Liver (tissue), 9 donors: ENCODE measurements around the gene LRP1-AS. TPM values are rescaled to one million over a fixed set of nuclear protein-coding genes. Genes with fewer than 3 reads are reported as not detected.

ENCODE experiments used
- DNase-seq: peaks from one replicate; pipeline ENCODE4 v3.0.0-alpha.2; 2017; ENCODE audit warnings: low spot score
- H3K27ac ChIP-seq, 2 donors: one replicate each; pipeline ENCODE4 v1.7.0; 2013; ENCODE audit warnings: inconsistent platforms in 2 of 2, low read length in 2 of 2, control low read depth in 1 of 2, low read depth in 1 of 2, mild to moderate bottlenecking in 1 of 2
- H3K27me3 ChIP-seq, 4 donors: one replicate each; pipeline versions ENCODE4 v1.6.1 to v1.7.0; 2013; ENCODE audit warnings: low read length in 3 of 4, inconsistent platforms in 1 of 4, mild to moderate bottlenecking in 1 of 4, moderate library complexity in 1 of 4; ENCODE audit not compliant: control insufficient read depth in 4 of 4, insufficient read depth in 4 of 4
- H3K36me3 ChIP-seq, 4 donors: one replicate each; pipeline versions ENCODE4 v1.6.1 to v1.7.0; 2013; ENCODE audit warnings: low read length in 3 of 4, mild to moderate bottlenecking in 3 of 4, low read depth in 1 of 4, moderate library complexity in 1 of 4; ENCODE audit not compliant: control insufficient read depth in 4 of 4, insufficient read depth in 3 of 4
- H3K4me1 ChIP-seq, 4 donors: one replicate each; pipeline versions ENCODE4 v1.6.1 to v1.7.0; 2013; ENCODE audit warnings: low read length in 3 of 4, mild to moderate bottlenecking in 3 of 4, moderate library complexity in 1 of 4; ENCODE audit not compliant: control insufficient read depth in 4 of 4, insufficient read depth in 4 of 4
- H3K4me3 ChIP-seq, 3 donors: one replicate each; pipeline versions ENCODE4 v1.6.1 to v1.7.0; 2013; ENCODE audit warnings: low read length in 3 of 3, control low read depth in 1 of 3, low read depth in 1 of 3, mild to moderate bottlenecking in 1 of 3
- H3K9ac ChIP-seq, 2 donors: one replicate each; pipeline ENCODE4 v1.7.0; 2013; ENCODE audit warnings: low read length in 2 of 2, mild to moderate bottlenecking in 2 of 2, moderate library complexity in 2 of 2, control low read depth in 1 of 2, low read depth in 1 of 2
- H3K9me3 ChIP-seq, 4 donors: one replicate each; pipeline versions ENCODE4 v1.6.1 to v1.7.0; 2013; ENCODE audit warnings: low read length in 3 of 4; ENCODE audit not compliant: control insufficient read depth in 4 of 4
- EGR1 ChIP-seq, 2 donors: IDR thresholded peaks; 2 replicates each; pipeline ENCODE4 v1.6.1; 2016 to 2018; ENCODE audit warnings: antibody characterized with exemption in 2 of 2, low read depth in 2 of 2
- FOXA1 ChIP-seq: IDR thresholded peaks from 2 replicates; pipeline ENCODE4 v1.6.1; 2016; ENCODE audit warnings: antibody characterized with exemption
- FOXA2 ChIP-seq: IDR thresholded peaks from 2 replicates; pipeline ENCODE4 v1.6.1; 2016; ENCODE audit warnings: antibody characterized with exemption
- GABPA ChIP-seq, 2 donors: IDR thresholded peaks in 1 of 2; conservative IDR thresholded peaks in 1 of 2; 2 replicates each; pipeline ENCODE4 v1.6.1; 2016; ENCODE audit warnings: antibody characterized with exemption in 2 of 2, mild to moderate bottlenecking in 1 of 2, moderate library complexity in 1 of 2
- HNF4A ChIP-seq, 2 donors: conservative IDR thresholded peaks; 2 replicates each; pipeline ENCODE4 v1.6.1; 2016; ENCODE audit warnings: antibody characterized with exemption in 2 of 2, mild to moderate bottlenecking in 2 of 2
- HNF4G ChIP-seq: IDR thresholded peaks from 2 replicates; pipeline ENCODE4 v1.6.1; 2016; ENCODE audit warnings: antibody characterized with exemption
- NR2F2 ChIP-seq: IDR thresholded peaks from 2 replicates; pipeline ENCODE4 v1.6.1; 2016; ENCODE audit warnings: antibody characterized with exemption
- RAD21 ChIP-seq, 2 donors: IDR thresholded peaks; 2 replicates each; pipeline ENCODE4 v1.6.1; 2016; ENCODE audit warnings: antibody characterized with exemption in 2 of 2, mild to moderate bottlenecking in 2 of 2
- RXRA ChIP-seq, 2 donors: IDR thresholded peaks; 2 replicates each; pipeline ENCODE4 v1.6.1; 2017 to 2018; ENCODE audit warnings: antibody characterized with exemption in 2 of 2, mild to moderate bottlenecking in 1 of 2
- SP1 ChIP-seq: IDR thresholded peaks from 2 replicates; pipeline ENCODE4 v1.6.1; 2018; ENCODE audit warnings: antibody characterized with exemption, mild to moderate bottlenecking
- TAF1 ChIP-seq: conservative IDR thresholded peaks from 2 replicates; pipeline ENCODE4 v1.6.1; 2016; ENCODE audit warnings: antibody characterized with exemption, mild to moderate bottlenecking
- YY1 ChIP-seq: IDR thresholded peaks from 2 replicates; pipeline ENCODE4 v1.6.1; 2016; ENCODE audit warnings: antibody characterized with exemption, mild to moderate bottlenecking
- WGBS: extraction: QIAGEN DNeasy Blood & Tissue Kit; methylation state at CpG from one replicate; pipeline ENCODE4 v1.1.7; 2013; 5-methylcytosine and 5-hydroxymethylcytosine counted together
- polyA plus RNA-seq, 2 donors: library from polyadenylated mRNA; stranded (reverse) in 1 of 2; unstranded in 1 of 2; fragments of 200-250 nt in 1 of 2; fragments of >200 nt in 1 of 2; fragmentation: Nextera tagmentation in 1 of 2; extraction: Ambion mirVana in 1 of 2; gene quantifications; one replicate each; pipeline versions ENCODE4 v1.2.1 to v1.2.3, GENCODE V29; 2013 to 2015
- total RNA-seq, 2 donors: library from RNA; depleted of rRNA; stranded (reverse); fragments of >200 nt; gene quantifications; one replicate each; pipeline ENCODE4 v1.2.3, GENCODE V29; 2014
- TF ChIP-seq, protein P1 (sequence below): IDR thresholded peaks from 2 replicates; pipeline ENCODE4 v1.6.1; 2016; ENCODE audit warnings: antibody characterized with exemption
- TF ChIP-seq, protein P2 (sequence below): IDR thresholded peaks from 2 replicates; pipeline ENCODE4 v1.6.1; 2016; ENCODE audit warnings: antibody characterized with exemption, mild to moderate bottlenecking
- donor health status: healthy.
- donor health status: healthy.
- donor health status: healthy.
- donor health status: healthy.
- donor health status: healthy.

LRP1-AS gene
- total and polyA plus RNA-seq, 4 donors = not detected

DNA sequence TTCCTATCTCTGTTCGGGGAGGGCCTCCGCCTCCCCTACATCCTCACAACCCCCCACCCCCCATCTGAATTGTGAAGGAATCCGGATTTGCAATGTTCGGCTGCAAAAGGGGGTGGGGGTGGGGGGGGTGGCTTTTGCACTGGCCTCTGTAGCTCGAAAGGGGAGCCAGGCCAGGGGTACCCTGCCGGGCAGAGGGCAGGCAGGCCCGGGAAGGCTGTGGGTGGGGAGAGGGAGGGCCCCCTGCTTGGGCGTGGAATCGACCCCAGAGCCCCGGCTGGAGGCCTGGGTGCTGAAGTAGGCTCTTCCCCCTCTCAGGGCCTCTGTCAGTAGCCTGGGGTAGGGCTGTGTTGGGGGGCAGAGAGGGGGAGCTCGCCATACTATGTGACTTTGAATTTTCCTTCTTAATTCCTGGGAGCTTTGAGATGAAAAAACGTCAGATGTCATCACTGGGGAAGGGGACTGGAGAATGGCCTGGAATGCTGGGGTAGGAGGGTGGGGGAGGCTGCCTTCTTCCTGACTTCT, 18.0 kb downstream of the LRP1-AS start:
- 7% methylated on average over 12 of the region's 12 CpGs for WGBS
- H3K9me3 ChIP-seq = no peaks in the 10 kb centered on the region
- TF ChIP-seq HNF4G (no peak), RAD21 (IDR thresholded peaks at IDR 0.05) (peak in 1 of 2 donors; percentile 2)
- DNase-seq = no peak
- H3K27ac ChIP-seq = peak overlapping the region; percentile 74 to 79
- H3K27me3 ChIP-seq = no peaks in the 10 kb centered on the region
- peak overlapping the region; percentile 28 to 78 (median 72) for H3K4me3 ChIP-seq
- peaks cover 0 to 2% (median 0%) of the 10 kb centered on the region in 4 donors for H3K36me3 ChIP-seq
- H3K9ac ChIP-seq = peak overlapping the region; percentile 30 to 82
- peaks cover 21 to 56% (median 48%) of the 10 kb centered on the region in 4 donors for H3K4me1 ChIP-seq

GRCh38 chr12:57128519-57129247, 18.7 kb downstream of the LRP1-AS start:
- peaks cover 0 to 2% (median 0%) of the 10 kb centered on the region in 4 donors for H3K36me3 ChIP-seq
- no peak for DNase-seq
- no peaks in the 10 kb centered on the region for H3K9me3 ChIP-seq
- peak overlapping the region; percentile 72 to 90 (median 78) for H3K4me3 ChIP-seq
- H3K27ac ChIP-seq = peak overlapping the region; percentile 74 to 79
- H3K27me3 ChIP-seq = no peaks in the 10 kb centered on the region
- H3K9ac ChIP-seq = peak overlapping the region in 1 of 2 donors; percentile 76
- H3K4me1 ChIP-seq = peaks cover 17 to 49% (median 42%) of the 10 kb centered on the region in 4 donors
- WGBS = 1% methylated on average over 35 of the region's 35 CpGs
- TF ChIP-seq, protein P1, sequence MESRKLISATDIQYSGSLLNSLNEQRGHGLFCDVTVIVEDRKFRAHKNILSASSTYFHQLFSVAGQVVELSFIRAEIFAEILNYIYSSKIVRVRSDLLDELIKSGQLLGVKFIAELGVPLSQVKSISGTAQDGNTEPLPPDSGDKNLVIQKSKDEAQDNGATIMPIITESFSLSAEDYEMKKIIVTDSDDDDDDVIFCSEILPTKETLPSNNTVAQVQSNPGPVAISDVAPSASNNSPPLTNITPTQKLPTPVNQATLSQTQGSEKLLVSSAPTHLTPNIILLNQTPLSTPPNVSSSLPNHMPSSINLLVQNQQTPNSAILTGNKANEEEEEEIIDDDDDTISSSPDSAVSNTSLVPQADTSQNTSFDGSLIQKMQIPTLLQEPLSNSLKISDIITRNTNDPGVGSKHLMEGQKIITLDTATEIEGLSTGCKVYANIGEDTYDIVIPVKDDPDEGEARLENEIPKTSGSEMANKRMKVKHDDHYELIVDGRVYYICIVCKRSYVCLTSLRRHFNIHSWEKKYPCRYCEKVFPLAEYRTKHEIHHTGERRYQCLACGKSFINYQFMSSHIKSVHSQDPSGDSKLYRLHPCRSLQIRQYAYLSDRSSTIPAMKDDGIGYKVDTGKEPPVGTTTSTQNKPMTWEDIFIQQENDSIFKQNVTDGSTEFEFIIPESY = no peak
- TF ChIP-seq TAF1 (no peak), HNF4A (conservative IDR thresholded peaks at IDR 0.05) (no peak), NR2F2 (no peak), GABPA (IDR thresholded peaks at IDR 0.05 in 1 of 2, conservative IDR thresholded peaks at IDR 0.05 in 1 of 2) (no peak), FOXA1 (no peak), EGR1 (IDR thresholded peaks at IDR 0.05; ENCODE audit: low read depth in 2 of 2) (no peak)

- Histone ChIP-seq H3K4me1 (peaks cover 12 to 42% (median 36%) of the 10 kb centered on the region in 4 donors), H3K36me3 (peaks cover 0 to 2% (median 0%) of the 10 kb centered on the region in 4 donors), H3K27ac (peak within 1 kb of the TSS; percentile 87 to 99), H3K9me3 (no peaks in the 10 kb centered on the region), H3K4me3 (peak within 1 kb of the TSS; percentile 72 to 90 (median 78)), H3K27me3 (no peaks in the 10 kb centered on the region), H3K9ac (peak within 1 kb of the TSS; percentile 76 to 79)
- TF ChIP-seq TAF1 (no peak), SP1 (no peak), RXRA (IDR thresholded peaks at IDR 0.05) (peak; percentile 35), YY1 (peak; percentile 51), EGR1 (IDR thresholded peaks at IDR 0.05; ENCODE audit: low read depth in 2 of 2) (peak in 1 of 2 donors; percentile 23), FOXA2 (peak; percentile 16), HNF4G (no peak), HNF4A (conservative IDR thresholded peaks at IDR 0.05) (peak in 1 of 2 donors; percentile 44)
- TF ChIP-seq, protein P2, sequence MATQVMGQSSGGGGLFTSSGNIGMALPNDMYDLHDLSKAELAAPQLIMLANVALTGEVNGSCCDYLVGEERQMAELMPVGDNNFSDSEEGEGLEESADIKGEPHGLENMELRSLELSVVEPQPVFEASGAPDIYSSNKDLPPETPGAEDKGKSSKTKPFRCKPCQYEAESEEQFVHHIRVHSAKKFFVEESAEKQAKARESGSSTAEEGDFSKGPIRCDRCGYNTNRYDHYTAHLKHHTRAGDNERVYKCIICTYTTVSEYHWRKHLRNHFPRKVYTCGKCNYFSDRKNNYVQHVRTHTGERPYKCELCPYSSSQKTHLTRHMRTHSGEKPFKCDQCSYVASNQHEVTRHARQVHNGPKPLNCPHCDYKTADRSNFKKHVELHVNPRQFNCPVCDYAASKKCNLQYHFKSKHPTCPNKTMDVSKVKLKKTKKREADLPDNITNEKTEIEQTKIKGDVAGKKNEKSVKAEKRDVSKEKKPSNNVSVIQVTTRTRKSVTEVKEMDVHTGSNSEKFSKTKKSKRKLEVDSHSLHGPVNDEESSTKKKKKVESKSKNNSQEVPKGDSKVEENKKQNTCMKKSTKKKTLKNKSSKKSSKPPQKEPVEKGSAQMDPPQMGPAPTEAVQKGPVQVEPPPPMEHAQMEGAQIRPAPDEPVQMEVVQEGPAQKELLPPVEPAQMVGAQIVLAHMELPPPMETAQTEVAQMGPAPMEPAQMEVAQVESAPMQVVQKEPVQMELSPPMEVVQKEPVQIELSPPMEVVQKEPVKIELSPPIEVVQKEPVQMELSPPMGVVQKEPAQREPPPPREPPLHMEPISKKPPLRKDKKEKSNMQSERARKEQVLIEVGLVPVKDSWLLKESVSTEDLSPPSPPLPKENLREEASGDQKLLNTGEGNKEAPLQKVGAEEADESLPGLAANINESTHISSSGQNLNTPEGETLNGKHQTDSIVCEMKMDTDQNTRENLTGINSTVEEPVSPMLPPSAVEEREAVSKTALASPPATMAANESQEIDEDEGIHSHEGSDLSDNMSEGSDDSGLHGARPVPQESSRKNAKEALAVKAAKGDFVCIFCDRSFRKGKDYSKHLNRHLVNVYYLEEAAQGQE = peak; percentile 50
- under 1% methylated on average over 57 of the region's 57 CpGs for WGBS
- peak; percentile 78 for DNase-seq
Measured at GRCh38 chr12:57127726-57128518, 19.5 kb downstream of the LRP1-AS start, which contains the start of gene LRP1. TSS of gene LRP1 (plus strand) at chr12:57128483. CDS start at chr12:57128965, 482 bp downstream.
